ENCODE results near the gene CSMD2.

GRCh38 chr1:33886496-33886895 lies 278.5 kb downstream of the CSMD2 start:
- no peak for TF ChIP-seq CTCF (IDR thresholded peaks at IDR 0.05; ENCODE audit: control extremely low read depth in 1 of 3, insufficient read depth in 1 of 3, low read depth in 1 of 3, low read length in 3 of 3)
- no peak for TF ChIP-seq POLR2A (IDR thresholded peaks at IDR 0.05; ENCODE audit: control extremely low read depth in 1 of 2, low read depth in 2 of 2, low read length in 2 of 2)
- TF ChIP-seq POU5F1 (IDR thresholded peaks at IDR 0.05; ENCODE audit: low read depth, low read length): no peak
- TF ChIP-seq JUN (IDR thresholded peaks at IDR 0.05; ENCODE audit: low read depth, low read length): no peak
- 0 out of 2 replicates have a peak, but pooled peaks have one; percentile 22 for TF ChIP-seq TEAD4 (IDR thresholded peaks at IDR 0.05; ENCODE audit: low read depth, low read length)
- no peak for TF ChIP-seq EP300 (IDR thresholded peaks at IDR 0.05; ENCODE audit: borderline replicate concordance in 1 of 2, low read depth in 2 of 2, low read length in 2 of 2)
